Measurements from ENCODE around the gene SPIRE2. TPM values are rescaled to one million over a fixed set of nuclear protein-coding genes. Genes with fewer than 3 reads are reported as not detected.

SPIRE2 gene
- total and polyA plus RNA-seq, 9 donors = 0.95 to 28.7 (median 2.9) TPM

GRCh38 chr16:89904606-89905510 lies 76.6 kb downstream of the SPIRE2 start:
- Histone ChIP-seq H3K9me3 (no peaks in the 10 kb centered on the region), H3K4me3 (no peak overlapping the region), H3K36me3 (no peaks in the 10 kb centered on the region), H3K27me3 (no peaks in the 10 kb centered on the region), H3K27ac (no peak overlapping the region), H3K4me1 (ENCODE audit: insufficient read depth) (no peaks in the 10 kb centered on the region)
- intact Hi-C loops (cut with DNase I) = no loop called here
- DNase-seq = no peak
- TF ChIP-seq POLR2A (IDR thresholded peaks at IDR 0.05) (no peak), EP300 (IDR thresholded peaks at IDR 0.05) (no peak), CTCF (IDR thresholded peaks at IDR 0.05) (no peak)
- 82 to 87% (median 86%) methylated on average over 31 of the region's 31 CpGs for WGBS, 3 donors

GRCh38 chr16:89905511-89906139 lies 77.3 kb downstream of the SPIRE2 start:
- Histone ChIP-seq H3K36me3 (no peaks in the 10 kb centered on the region), H3K9me3 (no peaks in the 10 kb centered on the region), H3K27me3 (no peaks in the 10 kb centered on the region), H3K4me1 (ENCODE audit: insufficient read depth) (no peaks in the 10 kb centered on the region), H3K27ac (no peak overlapping the region), H3K4me3 (no peak overlapping the region)
- TF ChIP-seq POLR2A (IDR thresholded peaks at IDR 0.05) = no peak
- TF ChIP-seq CTCF (IDR thresholded peaks at IDR 0.05) = no peak
- TF ChIP-seq EP300 (IDR thresholded peaks at IDR 0.05) = no peak
- 90 to 91% (median 90%) methylated on average over 23 of the region's 23 CpGs for WGBS, 3 donors
- intact Hi-C loops (cut with DNase I) = no loop called here
- peak in 1 of 5 donors; percentile 16 for DNase-seq

GRCh38 chr16:89906140-89907025 lies 78.1 kb downstream of the SPIRE2 start:
- Histone ChIP-seq H3K4me1 (ENCODE audit: insufficient read depth) (no peaks in the 10 kb centered on the region), H3K27ac (no peak overlapping the region), H3K36me3 (no peaks in the 10 kb centered on the region), H3K4me3 (no peak overlapping the region), H3K9me3 (no peaks in the 10 kb centered on the region), H3K27me3 (no peaks in the 10 kb centered on the region)
- WGBS, 3 donors = 94 to 96% (median 95%) methylated on average over 38 to 40 of the region's 40 CpGs
- TF ChIP-seq EP300 (IDR thresholded peaks at IDR 0.05) (no peak), CTCF (IDR thresholded peaks at IDR 0.05) (no peak), POLR2A (IDR thresholded peaks at IDR 0.05) (no peak)
- peak in 1 of 5 donors; percentile 18 for DNase-seq
- intact Hi-C loops (cut with DNase I) = no loop called here
